GM12878 (cell line): ENCODE measurements around the gene MDK. TPM values are rescaled to one million over a fixed set of nuclear protein-coding genes. Genes with fewer than 3 reads are reported as not detected.

Experiments
- ATAC-seq: fragments of 200-7000 bp; cut with Tn5 transposase; 3 replicates; pipeline ENCODE4 v1.9.1; 2020; ENCODE audit warnings: mild to moderate bottlenecking, moderate library complexity
- BruUV-seq: library from RNA; stranded (reverse); fragments of 400-500 nt; replicated peaks from 2 replicates; lab custom pipeline; 2021; lab: Mats Ljungman, UMichigan
- CTCF ChIA-PET: fragments of 300-600 bp; sonication (Branson Sonifier 250); formaldehyde crosslinking; extraction: SDS; loops from one replicate; lab custom pipeline; 2021; ENCODE audit warnings: inconsistent platforms; lab: Yijun Ruan, JAX
- POLR2A ChIA-PET: fragments of 350-600 bp; formaldehyde crosslinking; extraction: SDS; loops from one replicate; lab custom pipeline; 2021; ENCODE audit warnings: inconsistent platforms; lab: Charles Lee
- RAD21 ChIA-PET: fragments of 300-600 bp; sonication (Branson Sonifier 250); formaldehyde crosslinking; loops from one replicate; lab custom pipeline; 2023; ENCODE audit warnings: antibody characterized with exemption; ENCODE audit not compliant: unreplicated experiment; lab: Charles Lee
- SMC1A ChIA-PET: fragments of 300-600 bp; sonication (Branson Sonifier 250); formaldehyde crosslinking; loops from one replicate; lab custom pipeline; 2023; ENCODE audit not compliant: unreplicated experiment, uncharacterized antibody; lab: Charles Lee
- DNase-seq: peaks from one replicate; pipeline ENCODE4 v3.0.0-alpha.2; 2011; ENCODE audit warnings: low read depth, low spot score
- FAIRE-seq: peaks from 3 replicates; lab custom pipeline; 2011; peaks lifted over from hg19 to GRCh38; lab: Jason Lieb, UNC
- H2AFZ ChIP-seq: 2 replicates; pipeline ENCODE4 v1.6.0; 2011; ENCODE audit warnings: low read depth, low read length, control low read depth; ENCODE audit not compliant: control insufficient read depth
- H3K27ac ChIP-seq: 2 replicates; pipeline ENCODE4 v1.5.1; 2011; ENCODE audit warnings: control low read depth; ENCODE audit not compliant: control insufficient read depth, insufficient read depth
- H3K27me3 ChIP-seq, 2 experiments: replicated peaks in 1 of 2; 2 replicates each; pipeline versions ENCODE4 v1.6.0 to v1.6.1; 2011; ENCODE audit warnings: low read length in 1 of 2; ENCODE audit not compliant: control insufficient read depth in 2 of 2, insufficient read depth in 2 of 2
- H3K36me3 ChIP-seq, 2 experiments: 2 replicates each; pipeline ENCODE4 v1.5.1; 2011; ENCODE audit warnings: low read length in 1 of 2; ENCODE audit not compliant: control insufficient read depth in 2 of 2, insufficient read depth in 2 of 2
- H3K4me1 ChIP-seq: 2 replicates; pipeline ENCODE4 v1.6.1; 2011; ENCODE audit warnings: mild to moderate bottlenecking, low read length, moderate library complexity, mixed read lengths; ENCODE audit not compliant: control insufficient read depth, insufficient read depth
- H3K4me2 ChIP-seq: 2 replicates; pipeline ENCODE4 v1.6.0; 2011; ENCODE audit warnings: control low read depth; ENCODE audit not compliant: control insufficient read depth, insufficient read depth
- H3K4me3 ChIP-seq: fragments of 200-600 bp; sonication (generic); 2 replicates; pipeline ENCODE4 v1.5.1; 2016
- H3K79me2 ChIP-seq: 2 replicates; pipeline ENCODE4 v1.6.0; 2011; ENCODE audit warnings: low read length; ENCODE audit not compliant: control insufficient read depth, insufficient read depth
- H3K9ac ChIP-seq: 2 replicates; pipeline ENCODE4 v1.8.0; 2011; ENCODE audit warnings: low read length, control low read depth, mixed read lengths; ENCODE audit not compliant: control insufficient read depth, insufficient read depth
- H3K9me3 ChIP-seq: replicated peaks from 3 replicates; pipeline ENCODE4 v1.5.1; 2011; ENCODE audit warnings: mild to moderate bottlenecking, low read length; ENCODE audit not compliant: control insufficient read depth, insufficient read depth
- H4K20me1 ChIP-seq: 2 replicates; pipeline ENCODE4 v1.6.0; 2011; ENCODE audit not compliant: control insufficient read depth, insufficient read depth
- CBX3 ChIP-seq: fragments of 200-600 bp; sonication (generic); IDR thresholded peaks from 2 replicates; pipeline ENCODE4 v1.6.1; 2016; ENCODE audit warnings: low read depth, borderline replicate concordance
- CBX5 ChIP-seq: sonication (generic); IDR thresholded peaks from 2 replicates; pipeline ENCODE4 v1.6.1; 2016; ENCODE audit warnings: low read depth, moderate library complexity, mild to moderate bottlenecking, inconsistent platforms
- CHD4 ChIP-seq: fragments of 200-600 bp; sonication (generic); IDR thresholded peaks from 2 replicates; pipeline ENCODE4 v1.6.1; 2016; ENCODE audit warnings: mild to moderate bottlenecking
- CREB1 ChIP-seq: IDR thresholded peaks from 2 replicates; pipeline ENCODE4 v1.6.1; 2012; ENCODE audit warnings: low read depth, mild to moderate bottlenecking, inconsistent platforms
- ESRRA ChIP-seq: IDR thresholded peaks from 2 replicates; pipeline ENCODE4 v1.6.1; 2012; ENCODE audit warnings: mild to moderate bottlenecking, low read length, improper control_type of control experiment
- GATAD2B ChIP-seq: fragments of 450-650 bp; conservative IDR thresholded peaks from 2 replicates; pipeline ENCODE4 v1.6.1; 2017; ENCODE audit warnings: low read depth, mild to moderate bottlenecking, moderate library complexity
- HDGF ChIP-seq: fragments of 450-650 bp; IDR thresholded peaks from 2 replicates; pipeline ENCODE4 v1.6.1; 2016; ENCODE audit warnings: antibody characterized with exemption
- IRF4 ChIP-seq: IDR thresholded peaks from 2 replicates; pipeline ENCODE4 v1.6.1; 2011; ENCODE audit warnings: low read depth, low read length
- MTA2 ChIP-seq: fragments of 450-650 bp; IDR thresholded peaks from 2 replicates; pipeline ENCODE4 v1.6.1; 2016; ENCODE audit warnings: low read depth, mild to moderate bottlenecking, moderate library complexity
- PAX5 ChIP-seq: IDR thresholded peaks from 2 replicates; pipeline ENCODE4 v1.6.1; 2011; ENCODE audit warnings: low read depth, low read length, borderline replicate concordance
- RFX5 ChIP-seq: IDR thresholded peaks from 2 replicates; pipeline ENCODE4 v1.6.1; 2011; ENCODE audit warnings: low read depth, low read length, improper control_type of control experiment
- SIN3A ChIP-seq: IDR thresholded peaks from 2 replicates; pipeline ENCODE4 v1.6.1; 2012; ENCODE audit warnings: low read depth, low read length, improper control_type of control experiment
- SP1 ChIP-seq: IDR thresholded peaks from one replicate; pipeline ENCODE4 v1.6.1; 2011; ENCODE audit warnings: low read depth, low read length
- SRF ChIP-seq, 2 experiments: IDR thresholded peaks; 2 replicates each; pipeline ENCODE4 v1.6.1; 2011; ENCODE audit warnings: low read depth in 2 of 2, low read length in 2 of 2, mild to moderate bottlenecking in 1 of 2, moderate library complexity in 1 of 2
- STAT1 ChIP-seq: fragments of 450-650 bp; conservative IDR thresholded peaks from 2 replicates; pipeline ENCODE4 v1.6.1; 2014; ENCODE audit warnings: antibody characterized with exemption, mild to moderate bottlenecking
- YBX1 ChIP-seq: fragments of 450-650 bp; IDR thresholded peaks from 2 replicates; pipeline ENCODE4 v1.6.1; 2016; ENCODE audit warnings: antibody characterized with exemption
- ZNF207 ChIP-seq: fragments of 450-650 bp; IDR thresholded peaks from 2 replicates; pipeline ENCODE4 v1.6.1; 2014; ENCODE audit warnings: antibody characterized with exemption, mild to moderate bottlenecking, borderline replicate concordance
- ZNF622 ChIP-seq: fragments of 450-650 bp; IDR thresholded peaks from 2 replicates; pipeline ENCODE4 v1.6.1; 2017; ENCODE audit warnings: mild to moderate bottlenecking, inconsistent platforms
- WGBS: methylation state at CpG from one replicate; pipeline ENCODE4 v1.1.6; 2016; ENCODE audit warnings: low lambda C conversion rate; ENCODE audit not compliant: insufficient replicate concordance, insufficient coverage; ENCODE audit errors: missing lambda C conversion rate; 5-methylcytosine and 5-hydroxymethylcytosine counted together
- in situ Hi-C: fragments of 300-500 bp; cut with MboI; formaldehyde crosslinking; loops from 9 replicates; pipeline ENCODE4 v1.14.3; 2018; ENCODE audit warnings: mixed read lengths
- intact Hi-C: fragments of 100-400 bp; cut with micrococcal nuclease; formaldehyde crosslinking; loops from one replicate; pipeline ENCODE4 v1.14.2; 2022; ENCODE audit not compliant: unreplicated experiment
- polyA plus RNA-seq, 11 experiments: library from polyadenylated mRNA; depleted of rRNA in 4 of 11; unstranded in 6 of 11; stranded (reverse) in 5 of 11; fragments of >200 nt; fragmentation: Nextera tagmentation in 4 of 11; fragmentation: Illumina TruSeq in 1 of 11; extraction: Ambion mirVana in 4 of 11; extraction: Trizol in 1 of 11; gene quantifications; 1 replicate in 1 of 11; 2 replicates in 10 of 11; pipeline versions ENCODE4 v1.2.1 to v1.2.3, GENCODE V29; 2011 to 2016; ENCODE audit warnings: inconsistent platforms in 2 of 11, missing spikeins in 2 of 11, low read depth in 1 of 11
- total RNA-seq, 4 experiments: library from RNA; depleted of rRNA in 3 of 4; stranded (reverse); fragments of >200 nt in 3 of 4; fragmentation: Illumina TruSeq in 1 of 4; extraction: Trizol in 1 of 4; gene quantifications; 2 replicates each; pipeline versions ENCODE4 v1.2.1 to v1.2.3, GENCODE V29; 2013 to 2021
- TF ChIP-seq, protein P1 (sequence below): IDR thresholded peaks from 2 replicates; pipeline ENCODE4 v1.6.1; 2012; ENCODE audit warnings: low read length, inconsistent platforms
- TF ChIP-seq, protein P2 (sequence below): fragments of 450-650 bp; IDR thresholded peaks from 2 replicates; pipeline ENCODE4 v1.6.1; 2016; ENCODE audit warnings: mild to moderate bottlenecking
- TF ChIP-seq, protein P3 (sequence below): fragments of 450-650 bp; IDR thresholded peaks from 2 replicates; pipeline ENCODE4 v1.6.1; 2018; ENCODE audit warnings: borderline replicate concordance, mild to moderate bottlenecking; ENCODE audit not compliant: partially characterized antibody

The MDK gene
- total and polyA plus RNA-seq, 10 of the 15 experiments (the other 5 are each of a cell fraction or from before 2014, with no cell fraction given), result 0.77 to 17.8 (median 9.9) TPM

DNA sequence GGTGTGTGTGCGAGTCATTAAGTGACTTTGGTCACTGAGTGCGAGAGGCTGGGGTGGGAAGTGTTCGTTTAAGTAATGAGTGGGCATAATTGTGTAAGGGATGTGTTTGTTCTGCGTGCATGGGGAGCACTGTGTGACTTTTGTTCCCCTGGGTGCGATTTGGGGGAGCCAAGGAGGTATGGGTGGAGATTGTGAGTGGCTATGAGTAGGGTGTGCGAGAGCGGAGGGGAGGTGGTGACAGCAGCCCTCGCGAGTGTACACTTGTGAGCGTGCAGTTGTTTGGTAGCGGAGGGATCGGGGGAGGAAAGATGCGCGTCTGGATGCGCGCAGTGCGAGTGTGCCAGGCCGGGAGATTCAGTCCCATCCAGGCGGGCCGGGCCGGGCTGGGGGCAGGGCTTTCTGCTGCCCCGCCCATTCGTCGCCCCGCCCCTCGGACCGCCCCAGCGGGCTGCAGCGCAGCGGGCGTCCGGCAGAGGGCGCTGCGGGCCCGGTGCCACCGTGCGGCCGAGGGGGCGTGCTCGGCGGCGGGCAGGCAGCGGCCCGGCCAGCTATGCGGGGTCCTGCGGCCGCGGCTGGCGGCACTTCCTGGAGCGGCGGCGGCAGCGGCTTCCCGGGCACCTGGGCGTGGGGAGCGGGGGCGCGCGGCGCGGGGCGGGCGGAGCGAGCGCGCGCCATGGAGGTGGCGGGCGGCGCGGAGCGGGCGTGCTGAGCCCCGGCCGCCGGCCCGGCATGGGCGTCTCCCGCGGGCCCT lies 34.4 kb upstream of the MDK start, which contains the start of gene DGKZ:
TSS of gene DGKZ (plus strand) at position 578 of the 751 bp plus-strand sequence. CDS start 197 bp downstream, outside the sequence.
- FAIRE-seq, result no peak
- TF ChIP-seq, protein P1, sequence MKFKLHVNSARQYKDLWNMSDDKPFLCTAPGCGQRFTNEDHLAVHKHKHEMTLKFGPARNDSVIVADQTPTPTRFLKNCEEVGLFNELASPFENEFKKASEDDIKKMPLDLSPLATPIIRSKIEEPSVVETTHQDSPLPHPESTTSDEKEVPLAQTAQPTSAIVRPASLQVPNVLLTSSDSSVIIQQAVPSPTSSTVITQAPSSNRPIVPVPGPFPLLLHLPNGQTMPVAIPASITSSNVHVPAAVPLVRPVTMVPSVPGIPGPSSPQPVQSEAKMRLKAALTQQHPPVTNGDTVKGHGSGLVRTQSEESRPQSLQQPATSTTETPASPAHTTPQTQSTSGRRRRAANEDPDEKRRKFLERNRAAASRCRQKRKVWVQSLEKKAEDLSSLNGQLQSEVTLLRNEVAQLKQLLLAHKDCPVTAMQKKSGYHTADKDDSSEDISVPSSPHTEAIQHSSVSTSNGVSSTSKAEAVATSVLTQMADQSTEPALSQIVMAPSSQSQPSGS, result no peak
- TF ChIP-seq STAT1 (0 out of 2 replicates have a peak, but pooled peaks have one; percentile 29), ESRRA (no peak), CHD4 (no peak), ZNF207 (no peak), CBX5 (peak; percentile 83; the same call in 1 of the 2 replicates), YBX1 (no peak), MTA2 (no peak), IRF4 (no peak), PAX5 (no peak), CBX3 (no peak), ZNF622 (no peak), GATAD2B (no peak; the same call in 1 of the 2 replicates), SP1 (peak; percentile 81), SRF (IDR thresholded peaks at IDR 0.05; ENCODE audit: low read depth in 2 of 2, low read length in 2 of 2) (peak; percentile 38 to 62; a peak in 1 of 4 replicates), HDGF (peak; percentile 95), RFX5 (no peak), CREB1 (0 out of 2 replicates have a peak, but pooled peaks have one; percentile 31), SIN3A (no peak)
- TF ChIP-seq, protein P2, sequence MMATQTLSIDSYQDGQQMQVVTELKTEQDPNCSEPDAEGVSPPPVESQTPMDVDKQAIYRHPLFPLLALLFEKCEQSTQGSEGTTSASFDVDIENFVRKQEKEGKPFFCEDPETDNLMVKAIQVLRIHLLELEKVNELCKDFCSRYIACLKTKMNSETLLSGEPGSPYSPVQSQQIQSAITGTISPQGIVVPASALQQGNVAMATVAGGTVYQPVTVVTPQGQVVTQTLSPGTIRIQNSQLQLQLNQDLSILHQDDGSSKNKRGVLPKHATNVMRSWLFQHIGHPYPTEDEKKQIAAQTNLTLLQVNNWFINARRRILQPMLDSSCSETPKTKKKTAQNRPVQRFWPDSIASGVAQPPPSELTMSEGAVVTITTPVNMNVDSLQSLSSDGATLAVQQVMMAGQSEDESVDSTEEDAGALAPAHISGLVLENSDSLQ, result no peak
- TF ChIP-seq, protein P3, sequence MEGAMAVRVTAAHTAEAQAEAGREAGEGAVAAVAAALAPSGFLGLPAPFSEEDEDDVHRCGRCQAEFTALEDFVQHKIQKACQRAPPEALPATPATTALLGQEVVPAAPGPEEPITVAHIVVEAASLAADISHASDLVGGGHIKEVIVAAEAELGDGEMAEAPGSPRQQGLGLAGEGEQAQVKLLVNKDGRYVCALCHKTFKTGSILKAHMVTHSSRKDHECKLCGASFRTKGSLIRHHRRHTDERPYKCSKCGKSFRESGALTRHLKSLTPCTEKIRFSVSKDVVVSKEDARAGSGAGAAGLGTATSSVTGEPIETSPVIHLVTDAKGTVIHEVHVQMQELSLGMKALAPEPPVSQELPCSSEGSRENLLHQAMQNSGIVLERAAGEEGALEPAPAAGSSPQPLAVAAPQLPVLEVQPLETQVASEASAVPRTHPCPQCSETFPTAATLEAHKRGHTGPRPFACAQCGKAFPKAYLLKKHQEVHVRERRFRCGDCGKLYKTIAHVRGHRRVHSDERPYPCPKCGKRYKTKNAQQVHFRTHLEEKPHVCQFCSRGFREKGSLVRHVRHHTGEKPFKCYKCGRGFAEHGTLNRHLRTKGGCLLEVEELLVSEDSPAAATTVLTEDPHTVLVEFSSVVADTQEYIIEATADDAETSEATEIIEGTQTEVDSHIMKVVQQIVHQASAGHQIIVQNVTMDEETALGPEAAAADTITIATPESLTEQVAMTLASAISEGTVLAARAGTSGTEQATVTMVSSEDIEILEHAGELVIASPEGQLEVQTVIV, result no peak

More for the DNA sequence above, 34.4 kb upstream of the MDK start, which contains the start of gene DGKZ:
- in situ Hi-C loops, result no loop called here
- Histone ChIP-seq H3K36me3 (peaks cover 0 to 3% of the 10 kb centered on the region in 2 experiments; a peak in 2 of 4 replicates), H2AFZ (peak within 1 kb of the TSS; percentile 57), H3K4me2 (peak within 1 kb of the TSS; percentile 98), H3K4me3 (peak within 1 kb of the TSS; percentile 88), H4K20me1 (no peaks in the 10 kb centered on the region), H3K9ac (peak within 1 kb of the TSS; percentile 83), H3K9me3 (no peaks in the 10 kb centered on the region), H3K79me2 (peaks cover 39% of the 10 kb centered on the region), H3K27me3 (no peaks in the 10 kb centered on the region), H3K4me1 (peaks cover 39% of the 10 kb centered on the region), H3K27ac (peak within 1 kb of the TSS; percentile 71)
- ChIA-PET RAD21 (interaction anchor here (1.0 to 3.4 kb wide), 5 partner anchors 11 to 45 kb away, joined by 4 to 38 read pairs (median 5); no protein-coding TSS in a partner anchor), POLR2A (interaction anchor here (1.4 to 3.0 kb wide), 4 partner anchors 14 to 143 kb away, joined by 3 to 32 read pairs (median 6); no protein-coding TSS in a partner anchor), CTCF (interaction anchor here (1.0 to 19.9 kb wide), 11 partner anchors 17 to 191 kb away, joined by 3 to 423 read pairs (median 8); no protein-coding TSS in a partner anchor), SMC1A (interaction anchor here (0.6 to 3.0 kb wide), 4 partner anchors 14 to 136 kb away, joined by 4 to 11 read pairs (median 6); no protein-coding TSS in a partner anchor)
- ATAC-seq (peak; percentile 69), DNase-seq (no peak)
- 11% methylated on average over 38 of the region's 80 CpGs for WGBS
- intact Hi-C loops, result loop anchor here (1.0 to 10.0 kb wide), 2 partner anchors 20 to 222 kb away; partner anchors contain the start of gene PHF21A
- no TSS peak for BruUV-seq
